ENCODE data around the gene PAPLN.

Gene PAPLN

DNA sequence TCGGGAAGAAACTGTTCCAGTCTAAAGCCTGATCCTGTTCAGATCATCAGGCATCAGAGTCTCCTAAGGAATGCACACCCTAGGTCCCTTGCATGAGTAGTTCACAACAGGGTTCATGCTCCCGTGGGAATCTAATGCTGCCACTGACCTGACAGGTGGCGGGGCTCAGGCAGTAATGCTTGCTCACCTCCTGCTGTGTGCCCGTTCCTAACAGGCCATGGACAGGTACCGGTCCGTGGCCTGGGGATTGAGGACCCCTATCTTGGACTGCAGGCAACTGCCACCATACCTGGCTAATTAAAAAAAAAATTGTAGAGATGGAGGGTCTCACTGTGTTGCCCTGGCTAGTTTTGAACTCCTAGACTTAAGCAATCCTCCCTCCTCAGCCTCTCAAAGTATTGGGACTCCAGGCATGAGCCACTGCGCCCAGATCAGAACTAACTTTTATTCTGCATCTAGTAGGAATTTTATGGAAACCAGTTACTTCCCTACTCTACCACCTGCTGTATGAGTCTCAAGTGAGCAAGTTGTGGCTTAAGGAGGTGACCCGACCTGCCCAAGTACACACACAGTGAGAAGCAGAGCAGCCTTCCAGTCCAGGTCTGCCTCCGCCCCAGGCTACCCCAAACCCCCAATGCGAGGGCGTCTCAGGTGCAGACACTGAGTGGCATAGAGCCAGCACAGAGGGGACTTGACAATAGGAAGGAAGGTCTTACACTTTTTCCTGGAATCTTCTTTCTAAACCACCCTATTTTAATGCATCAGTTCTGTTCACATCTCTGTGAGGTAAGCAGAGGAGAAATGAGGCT is 2.5 kb upstream of the PAPLN start:
- H3K4me3 ChIP-seq (replicated peaks; ENCODE audit: low read depth, low read length), result no peak overlapping the region
- no peak for DNase-seq (ENCODE audit: extremely low read depth, low read depth)
- TF ChIP-seq, protein P1, sequence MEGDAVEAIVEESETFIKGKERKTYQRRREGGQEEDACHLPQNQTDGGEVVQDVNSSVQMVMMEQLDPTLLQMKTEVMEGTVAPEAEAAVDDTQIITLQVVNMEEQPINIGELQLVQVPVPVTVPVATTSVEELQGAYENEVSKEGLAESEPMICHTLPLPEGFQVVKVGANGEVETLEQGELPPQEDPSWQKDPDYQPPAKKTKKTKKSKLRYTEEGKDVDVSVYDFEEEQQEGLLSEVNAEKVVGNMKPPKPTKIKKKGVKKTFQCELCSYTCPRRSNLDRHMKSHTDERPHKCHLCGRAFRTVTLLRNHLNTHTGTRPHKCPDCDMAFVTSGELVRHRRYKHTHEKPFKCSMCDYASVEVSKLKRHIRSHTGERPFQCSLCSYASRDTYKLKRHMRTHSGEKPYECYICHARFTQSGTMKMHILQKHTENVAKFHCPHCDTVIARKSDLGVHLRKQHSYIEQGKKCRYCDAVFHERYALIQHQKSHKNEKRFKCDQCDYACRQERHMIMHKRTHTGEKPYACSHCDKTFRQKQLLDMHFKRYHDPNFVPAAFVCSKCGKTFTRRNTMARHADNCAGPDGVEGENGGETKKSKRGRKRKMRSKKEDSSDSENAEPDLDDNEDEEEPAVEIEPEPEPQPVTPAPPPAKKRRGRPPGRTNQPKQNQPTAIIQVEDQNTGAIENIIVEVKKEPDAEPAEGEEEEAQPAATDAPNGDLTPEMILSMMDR (IDR thresholded peaks at IDR 0.05; ENCODE audit: low read depth, low read length, missing control alignments), result no peak

DNA sequence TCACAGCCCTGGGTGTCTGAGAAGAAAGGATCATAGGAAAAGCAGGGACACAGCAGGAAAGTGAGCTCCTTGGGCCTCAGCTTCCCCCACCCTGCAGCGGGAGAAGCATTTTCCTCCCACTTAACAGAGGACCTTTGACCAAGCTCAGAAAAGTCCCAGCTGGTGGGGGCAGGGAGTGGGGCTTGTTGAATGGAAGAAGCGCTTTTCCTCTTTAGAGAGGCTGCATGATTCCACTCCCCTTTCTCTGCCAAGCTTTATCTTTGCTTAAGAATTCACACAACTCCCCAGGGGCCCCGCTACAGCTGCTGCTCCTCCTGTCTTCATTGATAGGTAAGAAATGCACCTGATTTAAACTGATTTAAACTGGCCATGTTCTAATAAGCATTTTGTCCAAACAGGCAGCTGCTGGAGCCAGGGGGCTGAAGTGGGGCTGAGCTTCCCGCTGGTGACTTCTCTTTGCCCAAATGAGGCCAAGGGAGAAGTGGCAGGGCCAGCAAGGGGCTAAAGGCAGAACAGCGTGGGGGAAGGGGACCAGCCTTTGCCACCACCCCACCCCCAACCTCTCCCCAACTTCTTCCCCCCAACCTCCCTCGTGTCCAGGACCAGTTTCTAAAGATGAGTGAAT is 1.7 kb upstream of the PAPLN start:
- TF ChIP-seq, protein P1 (IDR thresholded peaks at IDR 0.05; ENCODE audit: low read depth, low read length, missing control alignments), result no peak
- no peak for DNase-seq (ENCODE audit: extremely low read depth, low read depth)
- no peak overlapping the region for H3K4me3 ChIP-seq (replicated peaks; ENCODE audit: low read depth, low read length)

DNA sequence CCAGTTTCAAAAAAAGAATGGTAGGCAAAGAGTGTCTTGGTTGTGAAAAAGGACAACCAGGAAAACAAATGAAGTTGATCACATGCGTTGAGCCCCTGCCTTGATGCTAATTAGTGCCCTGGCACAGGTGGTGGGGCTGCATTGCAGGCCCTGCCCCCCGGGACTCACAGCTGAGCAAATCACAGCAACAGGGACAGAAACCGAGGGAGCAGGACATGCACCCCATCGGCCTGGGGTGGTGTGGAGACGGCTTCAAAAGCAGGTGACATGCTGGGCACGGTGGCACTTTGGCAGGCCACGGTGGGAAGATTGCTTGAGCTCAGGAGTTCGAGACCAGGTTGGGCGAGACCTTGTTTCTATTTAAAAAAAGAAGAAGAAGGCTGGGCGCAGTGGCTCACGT is 1.1 kb upstream of the PAPLN start:
- DNase-seq (ENCODE audit: extremely low read depth, low read depth), result no peak
- H3K4me3 ChIP-seq (replicated peaks; ENCODE audit: low read depth, low read length), result no peak overlapping the region
- TF ChIP-seq, protein P1 (IDR thresholded peaks at IDR 0.05; ENCODE audit: low read depth, low read length, missing control alignments), result no peak

DNA sequence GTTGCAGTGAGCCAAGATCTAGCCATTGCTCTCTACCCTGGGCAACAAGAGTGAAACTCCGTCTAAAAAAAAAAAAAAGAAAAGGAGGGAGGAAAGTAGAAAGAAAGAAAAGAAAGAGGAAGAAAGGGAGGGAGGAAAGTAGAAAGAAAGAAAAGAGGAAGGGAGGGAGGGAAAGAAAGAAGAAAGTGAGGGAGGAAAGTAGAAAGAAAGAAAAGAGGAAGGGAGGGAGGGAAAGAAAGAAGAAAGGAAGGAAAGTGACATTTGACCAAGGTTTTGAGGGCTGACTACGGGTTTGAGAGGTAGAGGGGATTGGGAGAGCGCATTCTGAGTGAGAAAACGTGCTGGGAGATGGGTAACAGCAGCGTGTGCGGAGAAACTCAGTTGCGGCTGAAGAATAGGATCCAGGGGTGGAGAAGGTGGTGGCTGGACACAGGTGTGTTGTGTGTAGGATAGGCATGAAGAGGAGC is 521 bp upstream of the PAPLN start:
- H3K4me3 ChIP-seq (replicated peaks; ENCODE audit: low read depth, low read length), result no peak overlapping the region
- TF ChIP-seq, protein P1 (IDR thresholded peaks at IDR 0.05; ENCODE audit: low read depth, low read length, missing control alignments), result no peak

DNA sequence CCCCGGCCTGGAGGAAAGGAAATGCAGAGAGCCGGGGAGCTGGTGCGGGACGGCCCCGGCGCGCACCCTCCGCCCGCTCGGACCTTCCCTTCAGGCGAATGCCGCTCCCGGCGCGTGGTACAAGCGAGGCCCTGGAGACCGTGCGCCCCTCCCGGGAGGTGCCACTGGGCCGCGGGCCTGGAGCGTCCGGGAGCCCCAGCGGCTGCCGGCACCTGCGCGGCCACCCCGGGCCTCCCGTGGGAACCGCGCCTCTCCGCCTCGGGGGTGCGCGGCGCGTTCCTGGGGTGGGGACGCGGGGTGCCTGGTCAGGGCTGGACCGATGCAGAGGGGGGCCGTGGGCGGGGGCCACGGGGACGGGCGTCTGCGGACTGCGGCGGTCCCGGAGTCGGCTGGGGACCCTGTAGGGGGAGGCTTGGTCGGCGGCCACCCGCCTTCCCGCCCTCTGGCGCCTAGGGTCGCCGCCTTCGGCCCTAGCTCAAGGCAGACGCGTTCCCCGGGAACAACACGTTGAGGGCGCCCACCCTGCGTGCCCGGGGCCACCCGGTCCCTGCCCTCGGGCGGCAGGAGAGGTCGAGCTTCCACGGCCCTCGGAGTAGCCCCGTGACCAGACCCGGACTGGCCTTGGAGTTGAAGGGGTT is 599 bp downstream of the PAPLN start:
- TF ChIP-seq, protein P1 (IDR thresholded peaks at IDR 0.05; ENCODE audit: low read depth, low read length, missing control alignments), result no peak
- peak overlapping the region; percentile 20 for H3K4me3 ChIP-seq (replicated peaks; ENCODE audit: low read depth, low read length)
- no peak for DNase-seq (ENCODE audit: extremely low read depth, low read depth)

More for the DNA sequence above, 521 bp upstream of the PAPLN start:
- DNase-seq (ENCODE audit: extremely low read depth, low read depth), result no peak

DNA sequence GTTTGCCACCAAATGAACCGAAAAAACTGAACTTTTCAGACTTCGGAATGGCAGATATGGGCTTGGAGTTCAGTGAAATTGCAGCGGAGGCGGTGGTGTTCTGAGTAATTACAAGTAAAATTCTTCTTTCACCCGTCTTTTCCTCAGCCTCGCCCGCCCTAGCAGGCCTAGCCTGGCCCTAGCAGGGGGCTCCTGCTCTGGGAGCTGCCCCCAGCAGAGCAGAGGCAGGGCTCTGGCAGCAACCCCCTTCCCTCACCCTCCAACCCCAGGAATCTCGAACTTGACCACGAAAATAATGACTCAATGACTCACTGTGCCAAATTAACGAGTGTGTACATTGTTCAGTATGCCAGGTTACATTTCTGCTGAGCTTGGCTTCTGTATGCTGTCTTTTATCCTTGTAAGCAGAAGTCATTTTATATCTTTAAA is 1.1 kb downstream of the PAPLN start:
- peak overlapping the region; percentile 20; the same call in 1 of the 2 replicates for H3K4me3 ChIP-seq (replicated peaks; ENCODE audit: low read depth, low read length)
- TF ChIP-seq, protein P1 (IDR thresholded peaks at IDR 0.05; ENCODE audit: low read depth, low read length, missing control alignments), result no peak
- DNase-seq (ENCODE audit: extremely low read depth, low read depth), result peak; percentile 25
